Activated CD4-positive, alpha-beta T cell treated with anti-CD3 and anti-CD28 coated beads for 48 hours (primary cell): ENCODE results near the gene DUSP6.
"Not testable (repeated sequence)": the region's sequence is repeated elsewhere in the genome, so short reads cannot be mapped to it uniquely, and the experiment has no call there.

ENCODE experiments used
- DNase-seq: peaks from one replicate; pipeline ENCODE4 v3.0.0-alpha.2; 2020

DUSP6 gene

GRCh38 chr12:89351489-89352241 is 636 bp downstream of the DUSP6 start:
- DNase-seq, result peak; percentile 56

- DNase-seq, result peak; percentile 35
Measured at GRCh38 chr12:89350630-89351488, 1.4 kb downstream of the DUSP6 start.

GRCh38 chr12:89350260-89350629 is 2.1 kb downstream of the DUSP6 start:
- DNase-seq, result no peak

GRCh38 chr12:89349814-89350213 is 2.5 kb downstream of the DUSP6 start:
- DNase-seq, result no peak

- no peak for DNase-seq
Measured at GRCh38 chr12:89348894-89349699, 3.2 kb downstream of the DUSP6 start.

GRCh38 chr12:89347325-89347829 is 4.9 kb downstream of the DUSP6 start:
- no peak for DNase-seq

- DNase-seq, result no peak
Measured at GRCh38 chr12:89346741-89347324, 5.5 kb downstream of the DUSP6 start.

GRCh38 chr12:89345830-89346740 is 6.2 kb downstream of the DUSP6 start:
- DNase-seq, result peak; percentile 44

GRCh38 chr12:89345376-89345775 is 6.9 kb downstream of the DUSP6 start:
- DNase-seq, result no peak

GRCh38 chr12:89344862-89345202 is 7.5 kb downstream of the DUSP6 start:
- DNase-seq, result no peak

- DNase-seq, result no peak
Measured at GRCh38 chr12:89344043-89344861, 8.0 kb downstream of the DUSP6 start.

GRCh38 chr12:89343127-89343526 is 9.2 kb downstream of the DUSP6 start:
- no peak for DNase-seq

GRCh38 chr12:89340861-89341260 is 11.4 kb downstream of the DUSP6 start:
- no peak for DNase-seq

- no peak for DNase-seq
Measured at GRCh38 chr12:89339526-89339925, 12.8 kb downstream of the DUSP6 start.

- DNase-seq, result not testable (repeated sequence)
Measured at GRCh38 chr12:89337136-89337535, 15.2 kb downstream of the DUSP6 start.

GRCh38 chr12:89335452-89336244 is 16.7 kb downstream of the DUSP6 start:
- DNase-seq, result no peak

- DNase-seq, result no peak
Measured at GRCh38 chr12:89334548-89335169, 17.6 kb downstream of the DUSP6 start.

GRCh38 chr12:89333564-89334252 is 18.6 kb downstream of the DUSP6 start:
- peak; percentile 57 for DNase-seq
